A673 (cell line): Measurements from ENCODE around the gene ADARB2.

Experiments
- EZH2 ChIP-seq: fragments of 200-600 bp; sonication (generic); IDR thresholded peaks from 2 replicates; pipeline ENCODE4 v1.6.1; 2017; ENCODE audit warnings: borderline replicate concordance, low read depth, mild to moderate bottlenecking, mixed read lengths, antibody characterized with exemption, low read length; ENCODE audit not compliant: poor library complexity, severe bottlenecking
- TF ChIP-seq, protein P1 (sequence below): fragments of 300-800, 200-600 bp; sonication (generic); conservative IDR thresholded peaks from 2 replicates; pipeline ENCODE4 v1.5.1; 2017; ENCODE audit warnings: low read depth, mild to moderate bottlenecking, antibody characterized with exemption, low read length, moderate library complexity, mixed read lengths

DNA sequence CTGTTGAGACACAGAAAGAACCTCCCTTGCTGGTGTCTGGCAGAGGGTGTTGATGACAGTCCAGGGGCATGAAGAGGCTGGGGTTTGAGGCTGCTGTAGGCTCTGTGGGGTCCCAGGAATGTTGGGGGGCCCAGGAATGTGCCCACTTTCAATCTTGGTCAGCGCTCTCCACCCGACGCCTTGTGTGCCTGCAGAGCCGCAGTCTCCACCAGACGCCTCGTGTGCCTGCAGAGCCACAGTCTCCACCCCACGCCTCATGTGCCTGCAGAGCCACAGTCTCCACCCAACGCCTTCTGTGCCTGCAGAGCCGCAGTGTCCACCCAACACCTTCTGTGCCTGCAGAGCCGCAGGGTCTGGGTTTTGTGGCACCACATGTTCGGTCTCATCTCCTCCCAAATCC lies 84.0 kb downstream of the ADARB2 start:
- TF ChIP-seq, protein P1, sequence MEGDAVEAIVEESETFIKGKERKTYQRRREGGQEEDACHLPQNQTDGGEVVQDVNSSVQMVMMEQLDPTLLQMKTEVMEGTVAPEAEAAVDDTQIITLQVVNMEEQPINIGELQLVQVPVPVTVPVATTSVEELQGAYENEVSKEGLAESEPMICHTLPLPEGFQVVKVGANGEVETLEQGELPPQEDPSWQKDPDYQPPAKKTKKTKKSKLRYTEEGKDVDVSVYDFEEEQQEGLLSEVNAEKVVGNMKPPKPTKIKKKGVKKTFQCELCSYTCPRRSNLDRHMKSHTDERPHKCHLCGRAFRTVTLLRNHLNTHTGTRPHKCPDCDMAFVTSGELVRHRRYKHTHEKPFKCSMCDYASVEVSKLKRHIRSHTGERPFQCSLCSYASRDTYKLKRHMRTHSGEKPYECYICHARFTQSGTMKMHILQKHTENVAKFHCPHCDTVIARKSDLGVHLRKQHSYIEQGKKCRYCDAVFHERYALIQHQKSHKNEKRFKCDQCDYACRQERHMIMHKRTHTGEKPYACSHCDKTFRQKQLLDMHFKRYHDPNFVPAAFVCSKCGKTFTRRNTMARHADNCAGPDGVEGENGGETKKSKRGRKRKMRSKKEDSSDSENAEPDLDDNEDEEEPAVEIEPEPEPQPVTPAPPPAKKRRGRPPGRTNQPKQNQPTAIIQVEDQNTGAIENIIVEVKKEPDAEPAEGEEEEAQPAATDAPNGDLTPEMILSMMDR = no peak
- no peak for TF ChIP-seq EZH2
